ENCODE measurements around the gene RPS27. TPM values are rescaled to one million over a fixed set of nuclear protein-coding genes. Genes with fewer than 3 reads are reported as not detected.
"Not testable (repeated sequence)": the region's sequence is repeated elsewhere in the genome, so short reads cannot be mapped to it uniquely, and the experiment has no call there.

The RPS27 gene
- total RNA-seq, 2 experiments from 2014 or later: 2,596 to 2,883 TPM

GRCh38 chr1:153995202-153995601 lies 4.6 kb downstream of the RPS27 start:
- peaks cover 37% of the 10 kb centered on the region for H3K36me3 Mint-ChIP-seq (ENCODE audit: low read depth)
- no peak for DNase-seq
- H3K9me3 Mint-ChIP-seq: no peaks in the 10 kb centered on the region
- H3K27ac Mint-ChIP-seq: no peak overlapping the region
- no peaks in the 10 kb centered on the region for H3K27me3 Mint-ChIP-seq
- CTCF ChIA-PET: interaction anchor here (1.0 to 1.1 kb wide), 2 partner anchors 8 to 9 kb away, joined by 3 read pairs; no protein-coding TSS in a partner anchor
- POLR2A ChIA-PET: interaction anchor here (0.6 to 0.7 kb wide), 2 partner anchors 25 to 89 kb away, joined by 3 to 7 read pairs; no protein-coding TSS in a partner anchor
- no peak overlapping the region for H3K4me3 Mint-ChIP-seq
- peaks cover 20% of the 10 kb centered on the region for H3K4me1 Mint-ChIP-seq

- Mint-ChIP-seq H3K27me3 (no peaks in the 10 kb centered on the region), H3K9me3 (no peaks in the 10 kb centered on the region), H3K4me3 (no peak overlapping the region), H3K27ac (no peak overlapping the region), H3K36me3 (ENCODE audit: low read depth) (peaks cover 37% of the 10 kb centered on the region), H3K4me1 (peaks cover 17% of the 10 kb centered on the region)
- DNase-seq: no peak
- ChIA-PET POLR2A (interaction anchor here (0.7 kb wide), 1 partner anchor 25 kb away, joined by 3 read pairs; no protein-coding TSS in a partner anchor), CTCF (interaction anchor here (1.0 to 1.1 kb wide), 2 partner anchors 9 kb away, joined by 3 read pairs; no protein-coding TSS in a partner anchor)
Observed at GRCh38 chr1:153995640-153996039, 5.1 kb downstream of the RPS27 start.

GRCh38 chr1:153996882-153997281 lies 6.3 kb downstream of the RPS27 start:
- ChIA-PET POLR2A (interaction anchor here (0.6 kb wide), 1 partner anchor 31 kb away, joined by 3 read pairs; no protein-coding TSS in a partner anchor), CTCF (interaction anchor here (0.7 kb wide), 1 partner anchor 234 kb away, joined by 3 read pairs; no protein-coding TSS in a partner anchor)
- H3K9me3 Mint-ChIP-seq, H3K4me1 Mint-ChIP-seq, H3K27me3 Mint-ChIP-seq, H3K27ac Mint-ChIP-seq, DNase-seq, H3K4me3 Mint-ChIP-seq: not testable (repeated sequence)
- H3K36me3 Mint-ChIP-seq (ENCODE audit: low read depth): peaks cover 28% of the 10 kb centered on the region

- no peak overlapping the region for H3K4me3 Mint-ChIP-seq
- H3K27ac Mint-ChIP-seq: no peak overlapping the region
- H3K4me1 Mint-ChIP-seq: no peaks in the 10 kb centered on the region
- H3K27me3 Mint-ChIP-seq: no peaks in the 10 kb centered on the region
- no peak for DNase-seq
- H3K9me3 Mint-ChIP-seq: no peaks in the 10 kb centered on the region
- H3K36me3 Mint-ChIP-seq (ENCODE audit: low read depth): peaks cover 5% of the 10 kb centered on the region
- ChIA-PET CTCF (interaction anchor here (0.6 to 1.2 kb wide), 3 partner anchors 9 to 907 kb away, joined by 3 to 5 read pairs (median 4); no protein-coding TSS in a partner anchor), POLR2A (no interaction called here)
Observed at GRCh38 chr1:154000420-154000819, 9.9 kb downstream of the RPS27 start.

GRCh38 chr1:154006136-154006535 lies 15.6 kb downstream of the RPS27 start:
- CTCF ChIA-PET: no interaction called here
- Mint-ChIP-seq H3K27ac (no peak overlapping the region), H3K4me1 (no peaks in the 10 kb centered on the region), H3K27me3 (no peaks in the 10 kb centered on the region), H3K9me3 (no peaks in the 10 kb centered on the region), H3K4me3 (no peak overlapping the region), H3K36me3 (ENCODE audit: low read depth) (no peaks in the 10 kb centered on the region)
- DNase-seq: no peak
- POLR2A ChIA-PET: no interaction called here

- H3K27ac Mint-ChIP-seq: no peak overlapping the region
- ChIA-PET CTCF (no interaction called here), POLR2A (no interaction called here)
- H3K27me3 Mint-ChIP-seq: no peaks in the 10 kb centered on the region
- H3K4me3 Mint-ChIP-seq: no peak overlapping the region
- no peak for DNase-seq
- H3K4me1 Mint-ChIP-seq: no peaks in the 10 kb centered on the region
- no peaks in the 10 kb centered on the region for H3K9me3 Mint-ChIP-seq
- H3K36me3 Mint-ChIP-seq (ENCODE audit: low read depth): no peaks in the 10 kb centered on the region
Observed at GRCh38 chr1:154012129-154012528, 21.6 kb downstream of the RPS27 start.

GRCh38 chr1:154012543-154012942 lies 22.0 kb downstream of the RPS27 start:
- CTCF ChIA-PET; DNase-seq; H3K4me3 Mint-ChIP-seq; H3K27me3 Mint-ChIP-seq; H3K36me3 Mint-ChIP-seq (ENCODE audit: low read depth); H3K9me3 Mint-ChIP-seq; POLR2A ChIA-PET; H3K4me1 Mint-ChIP-seq; H3K27ac Mint-ChIP-seq: not testable (repeated sequence)

GRCh38 chr1:154014154-154014907 lies 23.8 kb downstream of the RPS27 start:
- no peaks in the 10 kb centered on the region for H3K4me1 Mint-ChIP-seq
- ChIA-PET POLR2A (no interaction called here), CTCF (no interaction called here)
- H3K27me3 Mint-ChIP-seq: no peaks in the 10 kb centered on the region
- H3K36me3 Mint-ChIP-seq (ENCODE audit: low read depth): no peaks in the 10 kb centered on the region
- H3K27ac Mint-ChIP-seq: no peak overlapping the region
- no peaks in the 10 kb centered on the region for H3K9me3 Mint-ChIP-seq
- no peak for DNase-seq
- H3K4me3 Mint-ChIP-seq: no peak overlapping the region

- H3K4me3 Mint-ChIP-seq: no peak overlapping the region
- CTCF ChIA-PET: interaction anchor here (1.0 kb wide), 1 partner anchor 1066 kb away, joined by 3 read pairs; no protein-coding TSS in a partner anchor
- no peaks in the 10 kb centered on the region for H3K4me1 Mint-ChIP-seq
- H3K27me3 Mint-ChIP-seq: no peaks in the 10 kb centered on the region
- no peak for DNase-seq
- no peaks in the 10 kb centered on the region for H3K9me3 Mint-ChIP-seq
- no peak overlapping the region for H3K27ac Mint-ChIP-seq
- no peaks in the 10 kb centered on the region for H3K36me3 Mint-ChIP-seq (ENCODE audit: low read depth)
- POLR2A ChIA-PET: no interaction called here
Observed at GRCh38 chr1:154019269-154019668, 28.7 kb downstream of the RPS27 start.

GRCh38 chr1:154019940-154020339 lies 29.4 kb downstream of the RPS27 start:
- POLR2A ChIA-PET: interaction anchor here (0.6 kb wide), 1 partner anchor 25 kb away, joined by 3 read pairs; no protein-coding TSS in a partner anchor
- Mint-ChIP-seq H3K4me1 (no peaks in the 10 kb centered on the region), H3K4me3 (no peak overlapping the region), H3K9me3 (no peaks in the 10 kb centered on the region), H3K27ac (no peak overlapping the region), H3K36me3 (ENCODE audit: low read depth) (no peaks in the 10 kb centered on the region), H3K27me3 (no peaks in the 10 kb centered on the region)
- no peak for DNase-seq
- CTCF ChIA-PET: no interaction called here

- POLR2A ChIA-PET, H3K9me3 Mint-ChIP-seq, H3K27ac Mint-ChIP-seq: not testable (repeated sequence)
Observed at GRCh38 chr1:154033697-154034096, 43.1 kb downstream of the RPS27 start.

More at GRCh38 chr1:154033697-154034096, 43.1 kb downstream of the RPS27 start:
- H3K4me3 Mint-ChIP-seq; H3K27me3 Mint-ChIP-seq; CTCF ChIA-PET; DNase-seq; H3K36me3 Mint-ChIP-seq (ENCODE audit: low read depth); H3K4me1 Mint-ChIP-seq: not testable (repeated sequence)
